Stimulated activated CD8-positive, alpha-beta memory T cell treated with anti-CD3 and anti-CD28 coated beads, Interleukin-4, amount 100 ng/mL, for 24 hours (primary cell): ENCODE measurements around the gene KPNA1.

Experiments
- DNase-seq: peaks from one replicate; pipeline ENCODE4 v3.0.0-alpha.2; 2020; ENCODE audit warnings: low read depth

The KPNA1 gene

GRCh38 chr3:122415104-122415744 is 99.5 kb downstream of the KPNA1 start:
- no peak for DNase-seq

- DNase-seq = no peak
Measured at GRCh38 chr3:122414391-122414790, 100.3 kb downstream of the KPNA1 start.

GRCh38 chr3:122410639-122411038 is 104.1 kb downstream of the KPNA1 start:
- no peak for DNase-seq

GRCh38 chr3:122410111-122410510 is 104.6 kb downstream of the KPNA1 start:
- DNase-seq = no peak

GRCh38 chr3:122409446-122409845 is 105.3 kb downstream of the KPNA1 start:
- no peak for DNase-seq

- no peak for DNase-seq
Measured at GRCh38 chr3:122407946-122408345, 106.8 kb downstream of the KPNA1 start.

- DNase-seq = no peak
Measured at GRCh38 chr3:122406198-122406597, 108.5 kb downstream of the KPNA1 start.

GRCh38 chr3:122405015-122405414 is 109.7 kb downstream of the KPNA1 start:
- no peak for DNase-seq

- DNase-seq = no peak
Measured at GRCh38 chr3:122403489-122403888, 111.2 kb downstream of the KPNA1 start.

GRCh38 chr3:122398920-122399319 is 115.8 kb downstream of the KPNA1 start:
- no peak for DNase-seq

- DNase-seq = no peak
Measured at GRCh38 chr3:122397201-122397600, 117.5 kb downstream of the KPNA1 start.

GRCh38 chr3:122396511-122396910 is 118.2 kb downstream of the KPNA1 start:
- DNase-seq = no peak

GRCh38 chr3:122395582-122395981 is 119.2 kb downstream of the KPNA1 start:
- DNase-seq = no peak

GRCh38 chr3:122394173-122394572 is 120.6 kb downstream of the KPNA1 start:
- no peak for DNase-seq

- no peak for DNase-seq
Measured at GRCh38 chr3:122392868-122393844, 121.6 kb downstream of the KPNA1 start.

- no peak for DNase-seq
Measured at GRCh38 chr3:122391681-122392446, 122.9 kb downstream of the KPNA1 start.

GRCh38 chr3:122390665-122391064 is 124.1 kb downstream of the KPNA1 start:
- no peak for DNase-seq

GRCh38 chr3:122389892-122390291 is 124.8 kb downstream of the KPNA1 start:
- DNase-seq = no peak

- DNase-seq = no peak
Measured at GRCh38 chr3:122389197-122389596, 125.5 kb downstream of the KPNA1 start.

GRCh38 chr3:122387709-122388108 is 127.0 kb downstream of the KPNA1 start:
- DNase-seq = no peak

- peak; percentile 88 for DNase-seq
Measured at GRCh38 chr3:122383771-122384697, 130.7 kb downstream of the KPNA1 start, which contains the start of gene FAM162A. Gene FAM162A (plus strand): TSS chr3:122384182. CDS start chr3:122384266, 84 bp downstream.
